ENCODE data around the gene SIGLEC9.
A peak's percentile ranks its signal among the peaks of the same experiment; 100 is the strongest.

The SIGLEC9 gene

GRCh38 chr19:51079481-51080110 lies 45.1 kb upstream of the SIGLEC9 start:
- intact Hi-C loops (cut with DNase I; ENCODE audit: low total_unique reads): no loop called here
- H3K4me3 ChIP-seq: no peak overlapping the region
- H3K27ac ChIP-seq: no peak overlapping the region
- peaks cover 0 to 1% (median 0%) of the 10 kb centered on the region in 3 donors for H3K9me3 ChIP-seq
- H3K27me3 ChIP-seq: peaks cover 0 to 14% of the 10 kb centered on the region in 2 donors
- DNase-seq: no peak
- no peaks in the 10 kb centered on the region for H3K4me1 ChIP-seq
- no peaks in the 10 kb centered on the region for H3K36me3 ChIP-seq
- TF ChIP-seq CTCF (IDR thresholded peaks at IDR 0.05): no peak

- H3K36me3 ChIP-seq: no peaks in the 10 kb centered on the region
- intact Hi-C loops (cut with DNase I; ENCODE audit: low total_unique reads): no loop called here
- no peak for TF ChIP-seq CTCF (IDR thresholded peaks at IDR 0.05)
- H3K4me3 ChIP-seq: no peak overlapping the region
- no peaks in the 10 kb centered on the region for H3K4me1 ChIP-seq
- peaks cover 0 to 14% of the 10 kb centered on the region in 2 donors for H3K27me3 ChIP-seq
- H3K9me3 ChIP-seq: no peaks in the 10 kb centered on the region
- peak in 1 of 2 donors; percentile 25 for DNase-seq
- H3K27ac ChIP-seq: no peak overlapping the region
Measured at GRCh38 chr19:51081476-51081875, 43.2 kb upstream of the SIGLEC9 start.

- Histone ChIP-seq H3K27ac (no peak within 1 kb of the TSS), H3K36me3 (no peaks in the 10 kb centered on the region), H3K4me1 (no peaks in the 10 kb centered on the region), H3K9me3 (no peaks in the 10 kb centered on the region), H3K27me3 (peaks cover 0 to 14% of the 10 kb centered on the region in 2 donors), H3K4me3 (no peak within 1 kb of the TSS)
- TF ChIP-seq CTCF (IDR thresholded peaks at IDR 0.05): no peak
- intact Hi-C loops (cut with DNase I; ENCODE audit: low total_unique reads): no loop called here
- peak in 1 of 2 donors; percentile 44 for DNase-seq
Measured at GRCh38 chr19:51082611-51083010, 42.1 kb upstream of the SIGLEC9 start, which contains the start of gene KLK14. Gene KLK14 (minus strand): TSS chr19:51082887. CDS start chr19:51082614, 273 bp downstream.

GRCh38 chr19:51083181-51083580 lies 41.5 kb upstream of the SIGLEC9 start:
- intact Hi-C loops (cut with DNase I; ENCODE audit: low total_unique reads): no loop called here
- Histone ChIP-seq H3K27ac (no peak overlapping the region), H3K4me1 (no peaks in the 10 kb centered on the region), H3K4me3 (no peak overlapping the region), H3K27me3 (peaks cover 0 to 14% of the 10 kb centered on the region in 2 donors), H3K9me3 (no peaks in the 10 kb centered on the region), H3K36me3 (no peaks in the 10 kb centered on the region)
- DNase-seq: no peak
- no peak for TF ChIP-seq CTCF (IDR thresholded peaks at IDR 0.05)

- TF ChIP-seq CTCF (IDR thresholded peaks at IDR 0.05): no peak
Measured at GRCh38 chr19:51083783-51084182, 40.9 kb upstream of the SIGLEC9 start.

More at GRCh38 chr19:51083783-51084182, 40.9 kb upstream of the SIGLEC9 start:
- H3K4me3 ChIP-seq: no peak overlapping the region
- H3K4me1 ChIP-seq: no peaks in the 10 kb centered on the region
- no peaks in the 10 kb centered on the region for H3K36me3 ChIP-seq
- H3K27me3 ChIP-seq: peaks cover 0 to 14% of the 10 kb centered on the region in 2 donors
- H3K27ac ChIP-seq: no peak overlapping the region
- H3K9me3 ChIP-seq: no peaks in the 10 kb centered on the region
- intact Hi-C loops (cut with DNase I; ENCODE audit: low total_unique reads): no loop called here
- peak in 1 of 2 donors; percentile 23 for DNase-seq

Measured in tibial artery (tissue), 4 donors.